ENCODE results near the gene PI4K2B.
"Not testable (repeated sequence)": the region's sequence is repeated elsewhere in the genome, so short reads cannot be mapped to it uniquely, and the experiment has no call there.

Gene PI4K2B

GRCh38 chr4:25211721-25212120 is 22.1 kb upstream of the PI4K2B start:
- no peak for TF ChIP-seq CTCF (IDR thresholded peaks at IDR 0.05; ENCODE audit: borderline replicate concordance, control extremely low read depth, extremely low read depth, insufficient read depth, missing control alignments)
- in situ Hi-C loops (cut with MboI; ENCODE audit: low sequenced_read_pairs, unreplicated experiment): no loop called here
- DNase-seq (ENCODE audit: low spot score): no peak

- no peak for TF ChIP-seq CTCF (IDR thresholded peaks at IDR 0.05; ENCODE audit: borderline replicate concordance, control extremely low read depth, extremely low read depth, insufficient read depth, missing control alignments)
- DNase-seq (ENCODE audit: low spot score): no peak
- in situ Hi-C loops (cut with MboI; ENCODE audit: low sequenced_read_pairs, unreplicated experiment): no loop called here
These were observed 21.0 kb upstream of the PI4K2B start for GRCh38 chr4:25212822-25213221.

GRCh38 chr4:25213347-25213979 is 20.4 kb upstream of the PI4K2B start:
- TF ChIP-seq CTCF (IDR thresholded peaks at IDR 0.05; ENCODE audit: borderline replicate concordance, control extremely low read depth, extremely low read depth, insufficient read depth, missing control alignments): no peak

GRCh38 chr4:25214750-25215149 is 19.1 kb upstream of the PI4K2B start:
- DNase-seq (ENCODE audit: low spot score); in situ Hi-C loops (cut with MboI; ENCODE audit: low sequenced_read_pairs, unreplicated experiment): not testable (repeated sequence)

More at GRCh38 chr4:25213347-25213979, 20.4 kb upstream of the PI4K2B start:
- in situ Hi-C loops (cut with MboI; ENCODE audit: low sequenced_read_pairs, unreplicated experiment): no loop called here
- no peak for DNase-seq (ENCODE audit: low spot score)

GRCh38 chr4:25215511-25215910 is 18.3 kb upstream of the PI4K2B start:
- TF ChIP-seq CTCF (IDR thresholded peaks at IDR 0.05; ENCODE audit: borderline replicate concordance, control extremely low read depth, extremely low read depth, insufficient read depth, missing control alignments): no peak
- in situ Hi-C loops (cut with MboI; ENCODE audit: low sequenced_read_pairs, unreplicated experiment): no loop called here
- DNase-seq (ENCODE audit: low spot score): no peak

GRCh38 chr4:25221377-25221776 is 12.5 kb upstream of the PI4K2B start:
- in situ Hi-C loops (cut with MboI; ENCODE audit: low sequenced_read_pairs, unreplicated experiment): no loop called here
- TF ChIP-seq CTCF (IDR thresholded peaks at IDR 0.05; ENCODE audit: borderline replicate concordance, control extremely low read depth, extremely low read depth, insufficient read depth, missing control alignments): no peak
- DNase-seq (ENCODE audit: low spot score): no peak

- no peak for DNase-seq (ENCODE audit: low spot score)
- in situ Hi-C loops (cut with MboI; ENCODE audit: low sequenced_read_pairs, unreplicated experiment): no loop called here
- no peak for TF ChIP-seq CTCF (IDR thresholded peaks at IDR 0.05; ENCODE audit: borderline replicate concordance, control extremely low read depth, extremely low read depth, insufficient read depth, missing control alignments)
These were observed 9.9 kb upstream of the PI4K2B start for GRCh38 chr4:25223802-25224375.
